Uterus (tissue), 4 donors: Measurements from ENCODE around the gene LIPJ. TPM values are rescaled to one million over a fixed set of nuclear protein-coding genes. Genes with fewer than 3 reads are reported as not detected.

Source experiments
- DNase-seq, 2 donors: peaks; one replicate each; pipeline ENCODE4 v3.0.0-alpha.2; 2019 to 2020
- H3K27ac ChIP-seq, 2 donors: fragments of 200-600 bp; sonication (generic); 1 replicate in 1 of 2; 2 replicates in 1 of 2; pipeline ENCODE4 v1.5.1; 2016 to 2018
- H3K27me3 ChIP-seq, 2 donors: fragments of 200-600 bp; sonication (generic); one replicate each; pipeline ENCODE4 v1.5.1; 2018 to 2019; ENCODE audit warnings: control low read depth in 1 of 2
- H3K36me3 ChIP-seq, 2 donors: fragments of 200-600 bp; sonication (generic); one replicate each; pipeline ENCODE4 v1.5.1; 2019; ENCODE audit warnings: control low read depth in 1 of 2
- H3K4me1 ChIP-seq, 2 donors: fragments of 200-600 bp; sonication (generic); one replicate each; pipeline ENCODE4 v1.5.1; 2018 to 2019; ENCODE audit warnings: control low read depth in 1 of 2
- H3K4me3 ChIP-seq, 2 donors: fragments of 200-600 bp; sonication (generic); 1 replicate in 1 of 2; 2 replicates in 1 of 2; pipeline ENCODE4 v1.5.1; 2018 to 2019; ENCODE audit warnings: mild to moderate bottlenecking in 1 of 2
- H3K9me3 ChIP-seq, 2 donors: fragments of 200-600 bp; sonication (generic); one replicate each; pipeline ENCODE4 v1.5.1; 2019; ENCODE audit warnings: control low read depth in 1 of 2
- CTCF ChIP-seq, 4 experiments: fragments of 200-600 bp in 2 of 4; fragments of 450-650 bp in 2 of 4; sonication (generic) in 2 of 4; IDR thresholded peaks; one replicate each; pipeline ENCODE4 v1.5.1; 2016 to 2019; ENCODE audit warnings: antibody characterized with exemption in 4 of 4, mild to moderate bottlenecking in 2 of 4, moderate library complexity in 1 of 4
- POLR2A ChIP-seq, 2 donors: fragments of 450-650 bp; IDR thresholded peaks; one replicate each; pipeline ENCODE4 v1.6.1; 2016; ENCODE audit warnings: antibody characterized with exemption in 2 of 2, mild to moderate bottlenecking in 1 of 2, moderate library complexity in 1 of 2
- intact Hi-C: fragments of 100-400 bp; cut with DNase I; formaldehyde crosslinking; loops from one replicate; pipeline ENCODE4 v1.15.1; 2023; ENCODE audit warnings: low total_unique reads
- total RNA-seq, 4 donors: library from RNA; depleted of rRNA in 3 of 4; stranded (reverse); fragments of >200 nt in 3 of 4; gene quantifications; one replicate each; pipeline versions ENCODE4 v1.1.0 to v1.2.4, GENCODE V29; 2014 to 2023
- donor health status: DM: yes; HTN: yes; CAD: no.

LIPJ gene
- total RNA-seq, 4 donors from 2014 or later = 0.48 to 1.2 (median 0.59) TPM; not detected in 1

- Histone ChIP-seq H3K9me3 (no peaks in the 10 kb centered on the region), H3K4me3 (no peak overlapping the region), H3K36me3 (no peaks in the 10 kb centered on the region), H3K27ac (no peak overlapping the region), H3K4me1 (peaks cover 0 to 9% of the 10 kb centered on the region in 2 donors), H3K27me3 (no peaks in the 10 kb centered on the region)
- TF ChIP-seq CTCF (IDR thresholded peaks at IDR 0.05) = no peak
- TF ChIP-seq POLR2A (IDR thresholded peaks at IDR 0.05) = no peak
- DNase-seq = no peak
- intact Hi-C loops = loop anchor here (10.0 kb wide), 1 partner anchor 701 kb away; no protein-coding TSS in a partner anchor
Measured at GRCh38 chr10:88555190-88555908, 31.2 kb upstream of the LIPJ start.

GRCh38 chr10:88557256-88557655 is 29.3 kb upstream of the LIPJ start:
- no peaks in the 10 kb centered on the region for H3K36me3 ChIP-seq
- TF ChIP-seq CTCF (IDR thresholded peaks at IDR 0.05) = no peak
- no peak for TF ChIP-seq POLR2A (IDR thresholded peaks at IDR 0.05)
- intact Hi-C loops = loop anchor here (10.0 kb wide), 1 partner anchor 702 kb away; no protein-coding TSS in a partner anchor
- H3K4me3 ChIP-seq = no peak overlapping the region
- DNase-seq = no peak
- no peaks in the 10 kb centered on the region for H3K27me3 ChIP-seq
- peaks cover 0 to 9% of the 10 kb centered on the region in 2 donors for H3K4me1 ChIP-seq
- peak overlapping the region; percentile 56 to 65 for H3K27ac ChIP-seq
- H3K9me3 ChIP-seq = no peaks in the 10 kb centered on the region

GRCh38 chr10:88557658-88558057 is 28.9 kb upstream of the LIPJ start:
- Histone ChIP-seq H3K4me3 (no peak overlapping the region), H3K4me1 (peaks cover 0 to 9% of the 10 kb centered on the region in 2 donors), H3K27me3 (no peaks in the 10 kb centered on the region), H3K36me3 (no peaks in the 10 kb centered on the region), H3K27ac (peak overlapping the region; percentile 56 to 65), H3K9me3 (no peaks in the 10 kb centered on the region)
- intact Hi-C loops = loop anchor here (10.0 kb wide), 1 partner anchor 703 kb away; no protein-coding TSS in a partner anchor
- TF ChIP-seq POLR2A (IDR thresholded peaks at IDR 0.05) = no peak
- no peak for TF ChIP-seq CTCF (IDR thresholded peaks at IDR 0.05)
- no peak for DNase-seq

GRCh38 chr10:88562152-88562551 is 24.4 kb upstream of the LIPJ start:
- no peaks in the 10 kb centered on the region for H3K9me3 ChIP-seq
- no peak for DNase-seq
- peaks cover 0 to 8% of the 10 kb centered on the region in 2 donors for H3K4me1 ChIP-seq
- H3K27me3 ChIP-seq = no peaks in the 10 kb centered on the region
- no peaks in the 10 kb centered on the region for H3K36me3 ChIP-seq
- no peak overlapping the region for H3K4me3 ChIP-seq
- no peak for TF ChIP-seq CTCF (IDR thresholded peaks at IDR 0.05)
- no peak for TF ChIP-seq POLR2A (IDR thresholded peaks at IDR 0.05)
- intact Hi-C loops = no loop called here
- no peak overlapping the region for H3K27ac ChIP-seq

GRCh38 chr10:88565072-88565471 is 21.5 kb upstream of the LIPJ start:
- TF ChIP-seq CTCF (IDR thresholded peaks at IDR 0.05) (peak in 1 of 4 experiments; percentile 21), POLR2A (IDR thresholded peaks at IDR 0.05) (no peak)
- H3K9me3 ChIP-seq = no peaks in the 10 kb centered on the region
- H3K27ac ChIP-seq = no peak overlapping the region
- no peak overlapping the region for H3K4me3 ChIP-seq
- no peak for DNase-seq
- intact Hi-C loops = no loop called here
- no peaks in the 10 kb centered on the region for H3K27me3 ChIP-seq
- no peaks in the 10 kb centered on the region for H3K4me1 ChIP-seq
- no peaks in the 10 kb centered on the region for H3K36me3 ChIP-seq
